ENCODE measurements around the gene PTTG1IP. TPM values are rescaled to one million over a fixed set of nuclear protein-coding genes. Genes with fewer than 3 reads are reported as not detected.

Gene PTTG1IP
- total RNA-seq, 6 donors from 2014 or later, result 150 to 316 (median 247) TPM

DNA sequence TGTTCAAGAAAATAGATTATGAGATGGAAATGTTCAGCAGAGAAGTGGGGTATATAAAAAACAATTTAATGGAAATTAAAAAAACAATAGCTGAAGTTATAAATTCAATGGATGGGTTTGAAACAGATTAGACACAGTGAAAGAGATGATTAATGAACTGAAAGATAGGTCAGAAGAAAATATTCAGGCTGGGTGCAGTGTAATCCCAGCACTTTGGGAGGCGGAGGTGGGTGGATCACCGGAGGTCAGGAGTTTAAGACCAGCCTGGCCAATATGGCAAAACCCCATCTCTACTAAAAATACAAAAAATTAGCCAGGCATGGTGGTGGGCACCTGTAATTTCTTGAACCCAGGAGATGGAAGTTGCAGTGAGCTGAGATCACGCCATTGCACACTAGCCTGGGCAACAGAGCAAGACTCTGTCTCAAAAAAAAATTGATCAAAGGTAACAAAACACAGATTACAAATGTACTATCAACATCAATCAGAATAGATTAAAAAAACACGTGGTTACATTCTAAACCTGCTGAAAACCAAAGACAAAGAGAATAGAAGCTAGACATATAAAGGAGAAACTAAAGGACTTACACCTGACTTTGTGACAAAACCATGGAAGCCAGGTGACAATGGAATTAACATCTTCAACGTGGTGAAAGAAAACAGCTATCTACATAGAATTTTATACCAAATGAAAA, 50.9 kb downstream of the PTTG1IP start:
- Histone ChIP-seq H3K4me1 (peaks cover 4 to 9% (median 7%) of the 10 kb centered on the region in 4 donors), H3K36me3 (no peaks in the 10 kb centered on the region), H3K27me3 (no peaks in the 10 kb centered on the region), H3K9me3 (peaks cover 3 to 30% (median 11%) of the 10 kb centered on the region in 4 donors), H3K4me3 (no peak overlapping the region), H3K27ac (no peak overlapping the region)
- ATAC-seq (ENCODE audit: low FRiP score in 2 of 2) (no peak), DNase-seq (no peak)
- 68 to 71% methylated on average over 5 of the region's 5 CpGs for WGBS, 2 donors
- TF ChIP-seq EP300 (IDR thresholded peaks at IDR 0.05) (no peak), POLR2AphosphoS5 (IDR thresholded peaks at IDR 0.05) (no peak), POLR2A (IDR thresholded peaks at IDR 0.05) (no peak)
- TF ChIP-seq, protein P1, sequence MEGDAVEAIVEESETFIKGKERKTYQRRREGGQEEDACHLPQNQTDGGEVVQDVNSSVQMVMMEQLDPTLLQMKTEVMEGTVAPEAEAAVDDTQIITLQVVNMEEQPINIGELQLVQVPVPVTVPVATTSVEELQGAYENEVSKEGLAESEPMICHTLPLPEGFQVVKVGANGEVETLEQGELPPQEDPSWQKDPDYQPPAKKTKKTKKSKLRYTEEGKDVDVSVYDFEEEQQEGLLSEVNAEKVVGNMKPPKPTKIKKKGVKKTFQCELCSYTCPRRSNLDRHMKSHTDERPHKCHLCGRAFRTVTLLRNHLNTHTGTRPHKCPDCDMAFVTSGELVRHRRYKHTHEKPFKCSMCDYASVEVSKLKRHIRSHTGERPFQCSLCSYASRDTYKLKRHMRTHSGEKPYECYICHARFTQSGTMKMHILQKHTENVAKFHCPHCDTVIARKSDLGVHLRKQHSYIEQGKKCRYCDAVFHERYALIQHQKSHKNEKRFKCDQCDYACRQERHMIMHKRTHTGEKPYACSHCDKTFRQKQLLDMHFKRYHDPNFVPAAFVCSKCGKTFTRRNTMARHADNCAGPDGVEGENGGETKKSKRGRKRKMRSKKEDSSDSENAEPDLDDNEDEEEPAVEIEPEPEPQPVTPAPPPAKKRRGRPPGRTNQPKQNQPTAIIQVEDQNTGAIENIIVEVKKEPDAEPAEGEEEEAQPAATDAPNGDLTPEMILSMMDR (IDR thresholded peaks at IDR 0.05), result no peak

DNA sequence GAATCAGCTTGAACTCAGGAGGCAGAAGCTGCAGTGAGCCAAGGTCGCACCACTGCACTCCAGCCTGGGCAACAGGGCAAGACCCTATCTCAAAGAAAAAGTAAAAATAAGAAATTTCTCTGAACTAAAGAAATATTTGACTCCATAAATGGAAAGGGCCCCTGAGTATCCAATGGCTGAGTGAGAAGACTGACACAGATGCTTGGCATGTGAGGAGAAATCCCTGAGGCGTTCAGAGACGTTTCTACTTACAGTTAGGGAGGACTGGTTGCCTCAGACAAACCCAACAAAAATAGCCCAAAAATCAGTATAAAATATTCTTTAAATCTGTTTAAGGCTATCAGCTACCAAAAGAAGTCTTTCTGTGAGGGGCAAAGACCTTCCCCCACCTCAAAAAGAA, 52.6 kb downstream of the PTTG1IP start:
- ATAC-seq (ENCODE audit: low FRiP score in 2 of 2) (no peak), DNase-seq (no peak)
- Histone ChIP-seq H3K27ac (no peak overlapping the region), H3K36me3 (no peaks in the 10 kb centered on the region), H3K9me3 (peaks cover 3 to 26% (median 8%) of the 10 kb centered on the region in 4 donors), H3K4me3 (no peak overlapping the region), H3K27me3 (no peaks in the 10 kb centered on the region), H3K4me1 (peaks cover 16 to 24% (median 20%) of the 10 kb centered on the region in 4 donors)
- 84 to 94% methylated on average over 3 of the region's 3 CpGs for WGBS, 2 donors
- no peak for TF ChIP-seq POLR2A (IDR thresholded peaks at IDR 0.05)
- TF ChIP-seq EP300 (IDR thresholded peaks at IDR 0.05), result no peak
- TF ChIP-seq, protein P1 (IDR thresholded peaks at IDR 0.05), result no peak
- no peak for TF ChIP-seq POLR2AphosphoS5 (IDR thresholded peaks at IDR 0.05)

DNA sequence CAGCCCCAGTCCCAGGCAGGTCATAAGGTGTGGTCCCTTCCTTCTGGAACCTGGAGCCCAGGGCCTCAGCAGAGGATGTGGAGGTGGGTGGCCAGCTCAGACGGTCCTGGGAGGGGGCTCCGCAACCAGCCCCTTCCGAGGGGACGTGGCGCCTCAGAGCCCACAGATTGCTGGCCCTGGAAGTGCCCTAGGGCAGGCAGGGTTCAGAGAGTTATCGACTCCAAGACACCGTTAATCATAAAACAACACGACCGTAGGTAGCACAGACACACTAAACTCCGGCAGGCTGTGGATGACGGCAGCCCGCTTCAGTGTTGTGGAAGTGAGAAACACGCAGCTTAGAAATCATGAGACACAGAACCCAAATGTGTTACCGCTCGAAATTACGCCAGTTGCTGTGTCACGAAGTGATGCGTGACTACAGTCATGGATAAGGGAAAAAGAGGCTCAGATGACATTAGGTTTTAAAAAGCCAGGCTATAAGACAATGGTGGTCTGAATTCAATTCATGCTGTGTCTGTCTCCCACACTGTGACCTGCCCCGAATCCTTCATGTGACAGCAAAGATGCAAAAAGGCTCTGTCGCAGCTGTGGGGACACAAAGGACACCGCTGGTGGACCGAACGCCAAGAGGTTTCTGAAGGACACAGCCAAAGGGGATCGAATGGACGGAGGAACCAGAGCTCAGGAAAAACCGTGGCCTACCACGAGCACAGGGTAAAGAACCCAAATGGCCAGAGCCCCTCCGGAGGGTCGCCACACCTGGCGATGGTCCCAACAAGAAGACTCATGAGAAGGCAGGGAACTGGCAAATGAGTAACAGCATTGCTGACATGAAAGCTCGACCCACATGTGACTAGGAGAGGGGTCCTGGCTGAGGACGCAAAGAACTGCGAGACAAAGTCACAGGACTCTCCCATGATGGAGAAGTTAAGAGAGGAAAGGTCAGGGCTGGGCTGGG, 53.9 kb downstream of the PTTG1IP start:
- 97% methylated on average over 28 to 33 of the region's 33 CpGs for WGBS, 2 donors

DNA sequence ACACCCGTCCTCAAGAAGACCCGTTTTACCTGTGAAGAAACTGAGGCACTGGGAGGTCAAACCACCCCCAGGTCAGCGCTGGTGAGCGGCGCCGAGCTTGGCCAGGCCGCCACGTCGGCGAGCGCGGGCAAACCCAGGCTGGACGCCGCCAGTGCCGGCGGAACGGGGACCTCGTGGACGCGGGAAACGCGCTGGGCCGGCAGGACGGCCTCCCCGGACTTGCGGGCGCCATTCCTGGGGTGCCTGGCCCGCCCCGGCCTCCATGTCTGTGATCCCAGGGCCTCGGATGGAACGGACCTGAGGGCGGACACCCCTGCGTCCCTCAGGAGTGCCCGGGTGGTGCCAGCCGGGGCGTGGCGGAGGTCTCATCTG, 54.9 kb downstream of the PTTG1IP start:
- peak overlapping the region; percentile 93 to 98 (median 95) for H3K27ac ChIP-seq
- peaks cover 3 to 24% (median 7%) of the 10 kb centered on the region in 4 donors for H3K9me3 ChIP-seq
- WGBS, 2 donors, result 56 to 100% methylated on average over 2 to 37 of the region's 37 CpGs

More for the DNA sequence above, 53.9 kb downstream of the PTTG1IP start:
- peaks cover 16 to 33% (median 24%) of the 10 kb centered on the region in 4 donors for H3K4me1 ChIP-seq
- no peaks in the 10 kb centered on the region for H3K36me3 ChIP-seq
- H3K9me3 ChIP-seq, result peaks cover 3 to 26% (median 8%) of the 10 kb centered on the region in 4 donors
- H3K27me3 ChIP-seq, result no peaks in the 10 kb centered on the region
- H3K27ac ChIP-seq, result no peak overlapping the region
- TF ChIP-seq, protein P1 (IDR thresholded peaks at IDR 0.05), result no peak
- TF ChIP-seq EP300 (IDR thresholded peaks at IDR 0.05) (no peak), POLR2A (IDR thresholded peaks at IDR 0.05) (no peak), POLR2AphosphoS5 (IDR thresholded peaks at IDR 0.05) (no peak)
- ATAC-seq (ENCODE audit: low FRiP score in 2 of 2) (no peak), DNase-seq (peak in 1 of 2 donors; percentile 59)
- H3K4me3 ChIP-seq, result no peak overlapping the region

More for the DNA sequence above, 54.9 kb downstream of the PTTG1IP start:
- Histone ChIP-seq H3K36me3 (peaks cover 0 to 3% (median 3%) of the 10 kb centered on the region in 4 donors), H3K27me3 (no peaks in the 10 kb centered on the region), H3K4me1 (peaks cover 16 to 33% (median 24%) of the 10 kb centered on the region in 4 donors), H3K4me3 (peak overlapping the region; percentile 72 to 82 (median 74))
- ATAC-seq (ENCODE audit: low FRiP score in 2 of 2), result no peak
- TF ChIP-seq POLR2AphosphoS5 (IDR thresholded peaks at IDR 0.05), result no peak
- TF ChIP-seq, protein P1 (IDR thresholded peaks at IDR 0.05), result no peak
- no peak for TF ChIP-seq POLR2A (IDR thresholded peaks at IDR 0.05)
- TF ChIP-seq EP300 (IDR thresholded peaks at IDR 0.05), result no peak
- peak in 1 of 2 donors; percentile 90 for DNase-seq

All from upper lobe of left lung (tissue), 6 donors.